B cell (primary cell): ENCODE data around the gene ZP2. TPM values are rescaled to one million over a fixed set of nuclear protein-coding genes. Genes with fewer than 3 reads are reported as not detected.

ENCODE experiments used
- ATAC-seq: fragments of 200-7000 bp; cut with Tn5 transposase; one replicate; pipeline ENCODE4 v1.10.0; 2021; ENCODE audit warnings: low read depth, mild to moderate bottlenecking, moderate number of reproducible peaks, moderate library complexity
- CTCF ChIA-PET: fragments of 350-600 bp; sonication (Branson Sonifier 250); formaldehyde crosslinking; loops from one replicate; lab custom pipeline; 2021; ENCODE audit warnings: antibody characterized with exemption, inconsistent platforms; lab: Charles Lee
- POLR2A ChIA-PET: fragments of 350-600 bp; sonication (Branson Sonifier 250); formaldehyde crosslinking; loops from one replicate; lab custom pipeline; 2021; ENCODE audit warnings: antibody characterized with exemption; lab: Charles Lee
- DNase-seq: peaks from one replicate; pipeline ENCODE4 v3.0.0; 2013
- H2AFZ ChIP-seq: 2 replicates; pipeline ENCODE4 v1.6.1; 2012; ENCODE audit warnings: mild to moderate bottlenecking, low read depth, low read length; ENCODE audit not compliant: insufficient read depth, poor library complexity, severe bottlenecking
- H3K27ac ChIP-seq, 2 donors: 1 replicate in 1 of 2; 2 replicates in 1 of 2; pipeline ENCODE4 v1.5.1; 2012 to 2013; ENCODE audit warnings: low read length in 2 of 2, mild to moderate bottlenecking in 2 of 2, moderate library complexity in 1 of 2
- H3K27me3 ChIP-seq, 4 experiments: fragments of 200-600 bp in 1 of 4; sonication (generic) in 1 of 4; replicated peaks in 1 of 4; 1 replicate in 2 of 4; 2 replicates in 2 of 4; pipeline versions ENCODE4 v1.6.1 to v1.7.0; 2013 to 2016; ENCODE audit warnings: low read length in 3 of 4, mild to moderate bottlenecking in 2 of 4, mixed read lengths in 1 of 4, moderate library complexity in 1 of 4; ENCODE audit not compliant: insufficient read depth in 4 of 4, control insufficient read depth in 3 of 4; ENCODE audit errors: control extremely low read depth in 1 of 4
- H3K36me3 ChIP-seq, 2 experiments: replicated peaks in 1 of 2; 1 replicate in 1 of 2; 2 replicates in 1 of 2; pipeline versions ENCODE4 v1.6.1 to v1.7.1; 2013; ENCODE audit warnings: low read length in 1 of 2; ENCODE audit not compliant: insufficient read depth in 2 of 2, control insufficient read depth in 1 of 2; ENCODE audit errors: control extremely low read depth in 1 of 2, extremely low read depth in 1 of 2
- H3K4me1 ChIP-seq, 2 donors: fragments of 200-600 bp in 1 of 2; sonication (generic) in 1 of 2; 1 replicate in 1 of 2; 2 replicates in 1 of 2; pipeline versions ENCODE4 v1.5.1 to v1.6.1; 2013 to 2017; ENCODE audit warnings: low read length in 2 of 2; ENCODE audit not compliant: control insufficient read depth in 2 of 2, insufficient read depth in 2 of 2
- H3K4me2 ChIP-seq: replicated peaks from 2 replicates; pipeline ENCODE3; 2012; ENCODE audit warnings: mild to moderate bottlenecking, low read depth, low read length; ENCODE audit not compliant: poor library complexity, severe bottlenecking
- H3K4me3 ChIP-seq, 5 experiments: fragments of 200-600 bp in 1 of 5; sonication (generic) in 1 of 5; 1 replicate in 3 of 5; 2 replicates in 2 of 5; pipeline versions ENCODE4 v1.5.1 to v1.7.0; 2011 to 2016; ENCODE audit warnings: low read length in 4 of 5, mild to moderate bottlenecking in 4 of 5, low read depth in 2 of 5, control low read depth in 1 of 5, moderate library complexity in 1 of 5; ENCODE audit not compliant: insufficient read depth in 1 of 5; ENCODE audit errors: control extremely low read depth in 1 of 5, extremely low read depth in 1 of 5
- H3K79me2 ChIP-seq: fragments of 200-600 bp; sonication (generic); one replicate; pipeline ENCODE4 v1.6.0; 2016; ENCODE audit warnings: low read length; ENCODE audit not compliant: control insufficient read depth, insufficient read depth
- H3K9ac ChIP-seq: fragments of 200-600 bp; sonication (generic); 2 replicates; pipeline ENCODE4 v1.6.1; 2017; ENCODE audit warnings: mild to moderate bottlenecking, low read length, moderate library complexity
- H3K9me3 ChIP-seq, 3 donors: one replicate each; pipeline versions ENCODE4 v1.6.1 to v1.7.1; 2013; ENCODE audit warnings: low read length in 2 of 3; ENCODE audit not compliant: control insufficient read depth in 2 of 3, insufficient read depth in 1 of 3; ENCODE audit errors: control extremely low read depth in 1 of 3
- H4K20me1 ChIP-seq: 2 replicates; pipeline ENCODE4 v1.6.0; 2012; ENCODE audit warnings: mild to moderate bottlenecking, low read length; ENCODE audit not compliant: insufficient read depth, control insufficient read depth, poor library complexity, severe bottlenecking
- H3K27ac Mint-ChIP-seq: one replicate; pipeline ENCODE4 v1.8.0; 2021; ENCODE audit warnings: mixed read lengths
- H3K27me3 Mint-ChIP-seq: one replicate; pipeline ENCODE4 v1.8.0; 2021; ENCODE audit warnings: mixed read lengths
- H3K4me1 Mint-ChIP-seq: one replicate; pipeline ENCODE4 v1.8.0; 2021; ENCODE audit warnings: mixed read lengths
- H3K4me3 Mint-ChIP-seq: one replicate; pipeline ENCODE4 v1.8.0; 2021; ENCODE audit warnings: mixed read lengths
- H3K9me3 Mint-ChIP-seq: one replicate; pipeline ENCODE4 v1.8.0; 2022; ENCODE audit warnings: mixed read lengths; ENCODE audit not compliant: insufficient read depth
- CTCF ChIP-seq: fragments of 200-600 bp; IDR thresholded peaks from one replicate; pipeline ENCODE4 v1.8.0; 2022; ENCODE audit warnings: antibody characterized with exemption, mild to moderate bottlenecking
- EZH2 ChIP-seq: IDR thresholded peaks from 2 replicates; pipeline ENCODE4 v1.6.1; 2012; ENCODE audit warnings: borderline replicate concordance, low read depth, mild to moderate bottlenecking, moderate library complexity, low read length; ENCODE audit not compliant: insufficient read depth, poor library complexity, severe bottlenecking
- WGBS: methylation state at CpG from one replicate; pipeline ENCODE4 v1.1.5; 2013; ENCODE audit warnings: missing lambda C conversion rate; ENCODE audit not compliant: insufficient coverage; 5-methylcytosine and 5-hydroxymethylcytosine counted together
- intact Hi-C: fragments of 100-400 bp; cut with micrococcal nuclease; formaldehyde crosslinking; loops from one replicate; pipeline ENCODE4 v1.10.0; 2022
- polyA plus RNA-seq: library from polyadenylated mRNA; depleted of rRNA; stranded (reverse); fragments of >200 nt; gene quantifications from 2 replicates; pipeline ENCODE4 v1.2.3, GENCODE V29; 2012
- total RNA-seq, 2 donors: library from RNA; stranded (reverse); fragments of 120-200 nt in 1 of 2; gene quantifications; 1 replicate in 1 of 2; 2 replicates in 1 of 2; pipeline versions ENCODE4 v1.2.3 to v1.2.4, GENCODE V29; 2013 to 2022

The ZP2 gene
- total and polyA plus RNA-seq, 2 donors (not counting 1 experiment from before 2014, with no cell fraction given), result not detected

- no peaks in the 10 kb centered on the region for H4K20me1 ChIP-seq
- no peak overlapping the region for H3K4me3 ChIP-seq
- H3K27me3 Mint-ChIP-seq, result peaks cover 57% of the 10 kb centered on the region
- ATAC-seq, result no peak
- no peaks in the 10 kb centered on the region for H3K9me3 Mint-ChIP-seq
- CTCF ChIA-PET, result no interaction called here
- no peak overlapping the region for H3K9ac ChIP-seq
- intact Hi-C loops, result no loop called here
- no peaks in the 10 kb centered on the region for H3K36me3 ChIP-seq
- WGBS, result 81% methylated on average over 3 of the region's 7 CpGs
- H3K9me3 ChIP-seq, result no peaks in the 10 kb centered on the region
- H3K27ac ChIP-seq, result no peak overlapping the region
- H3K4me2 ChIP-seq, result no peak overlapping the region
- H3K27ac Mint-ChIP-seq, result no peak overlapping the region
- H3K27me3 ChIP-seq, result peaks cover 0 to 20% (median 7%) of the 10 kb centered on the region in 4 experiments
- TF ChIP-seq EZH2 (no peak), CTCF (no peak)
- no peaks in the 10 kb centered on the region for H3K4me1 ChIP-seq
- H3K4me1 Mint-ChIP-seq, result peaks cover 9% of the 10 kb centered on the region
- no peak overlapping the region for H3K4me3 Mint-ChIP-seq
- no peak overlapping the region for H2AFZ ChIP-seq
- no peak for DNase-seq
- no peaks in the 10 kb centered on the region for H3K79me2 ChIP-seq
- POLR2A ChIA-PET, result no interaction called here
These were observed 6.8 kb upstream of the ZP2 start for GRCh38 chr16:21218153-21218552.

- DNase-seq (no peak), ATAC-seq (no peak)
- intact Hi-C loops, result no loop called here
- 80% methylated on average over 1 of the region's 2 CpGs for WGBS
- Histone ChIP-seq H3K4me1 (no peaks in the 10 kb centered on the region), H3K79me2 (no peaks in the 10 kb centered on the region), H3K27me3 (peaks cover 0 to 16% (median 2%) of the 10 kb centered on the region in 4 experiments), H3K9ac (no peak overlapping the region), H3K4me3 (no peak overlapping the region), H3K9me3 (no peaks in the 10 kb centered on the region), H3K4me2 (no peak overlapping the region), H2AFZ (no peak overlapping the region), H3K27ac (no peak overlapping the region), H4K20me1 (no peaks in the 10 kb centered on the region), H3K36me3 (no peaks in the 10 kb centered on the region)
- Mint-ChIP-seq H3K27me3 (peaks cover 55% of the 10 kb centered on the region), H3K4me1 (peaks cover 2% of the 10 kb centered on the region), H3K27ac (no peak overlapping the region), H3K9me3 (no peaks in the 10 kb centered on the region), H3K4me3 (no peak overlapping the region)
- no peak for TF ChIP-seq EZH2
- TF ChIP-seq CTCF, result no peak
- ChIA-PET POLR2A (no interaction called here), CTCF (no interaction called here)
These were observed 5.7 kb upstream of the ZP2 start for GRCh38 chr16:21217121-21217520.
